ENCODE data around the gene KRT10.

Gene KRT10

DNA sequence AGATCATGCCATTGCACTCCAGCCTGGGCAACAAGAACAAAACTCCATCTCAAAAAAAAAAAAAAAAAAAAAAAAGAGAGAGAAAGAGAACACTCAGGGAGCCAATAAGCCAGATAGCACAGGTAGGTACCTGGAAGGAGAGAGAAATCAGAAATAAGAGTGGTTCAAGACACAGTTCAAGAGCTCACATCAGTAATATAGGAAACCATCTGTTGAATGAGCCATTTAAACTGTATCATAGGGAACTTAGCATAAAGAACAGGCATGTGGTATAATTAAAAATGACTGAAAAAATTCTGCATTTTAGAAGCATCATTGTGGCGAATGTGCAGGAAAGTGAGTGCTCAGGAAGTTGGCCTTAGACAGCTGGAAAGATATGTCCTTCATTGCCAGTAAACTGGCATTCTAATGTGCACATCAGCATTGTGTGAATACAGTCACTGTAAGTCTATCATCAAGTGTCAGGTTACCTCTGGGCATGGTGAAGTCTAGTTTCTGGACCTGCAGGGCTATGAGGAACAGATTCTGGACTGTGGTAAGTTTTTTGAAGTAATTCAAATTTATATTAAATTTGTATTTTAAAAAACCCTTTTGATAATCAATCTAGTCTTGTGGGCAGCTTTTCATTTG lies 24.2 kb upstream of the KRT10 start:
- Mint-ChIP-seq H3K4me3 (no peak overlapping the region), H3K27me3 (peaks cover 40% of the 10 kb centered on the region), H3K27ac (no peak overlapping the region), H3K4me1 (ENCODE audit: low read depth) (no peaks in the 10 kb centered on the region), H3K9me3 (no peaks in the 10 kb centered on the region), H3K36me3 (ENCODE audit: low read depth) (no peaks in the 10 kb centered on the region)

GRCh38 chr17:40844671-40845107 lies 22.3 kb upstream of the KRT10 start:
- H3K9me3 Mint-ChIP-seq: no peaks in the 10 kb centered on the region
- no peaks in the 10 kb centered on the region for H3K4me1 Mint-ChIP-seq (ENCODE audit: low read depth)
- peaks cover 36% of the 10 kb centered on the region for H3K27me3 Mint-ChIP-seq
- no peaks in the 10 kb centered on the region for H3K36me3 Mint-ChIP-seq (ENCODE audit: low read depth)
- H3K4me3 Mint-ChIP-seq: no peak overlapping the region
- H3K27ac Mint-ChIP-seq: no peak overlapping the region

GRCh38 chr17:40843242-40843641 lies 20.8 kb upstream of the KRT10 start:
- no peaks in the 10 kb centered on the region for H3K4me1 Mint-ChIP-seq (ENCODE audit: low read depth)
- no peaks in the 10 kb centered on the region for H3K9me3 Mint-ChIP-seq

GRCh38 chr17:40841246-40841645 lies 18.8 kb upstream of the KRT10 start:
- no peaks in the 10 kb centered on the region for H3K4me1 Mint-ChIP-seq (ENCODE audit: low read depth)
- H3K4me3 Mint-ChIP-seq: no peak overlapping the region
- H3K27me3 Mint-ChIP-seq: peaks cover 22% of the 10 kb centered on the region
- H3K36me3 Mint-ChIP-seq (ENCODE audit: low read depth): no peaks in the 10 kb centered on the region
- H3K9me3 Mint-ChIP-seq: no peaks in the 10 kb centered on the region
- no peak overlapping the region for H3K27ac Mint-ChIP-seq

More at GRCh38 chr17:40843242-40843641, 20.8 kb upstream of the KRT10 start:
- H3K36me3 Mint-ChIP-seq (ENCODE audit: low read depth): no peaks in the 10 kb centered on the region
- H3K27me3 Mint-ChIP-seq: peaks cover 31% of the 10 kb centered on the region
- H3K27ac Mint-ChIP-seq: no peak overlapping the region
- no peak overlapping the region for H3K4me3 Mint-ChIP-seq

DNA sequence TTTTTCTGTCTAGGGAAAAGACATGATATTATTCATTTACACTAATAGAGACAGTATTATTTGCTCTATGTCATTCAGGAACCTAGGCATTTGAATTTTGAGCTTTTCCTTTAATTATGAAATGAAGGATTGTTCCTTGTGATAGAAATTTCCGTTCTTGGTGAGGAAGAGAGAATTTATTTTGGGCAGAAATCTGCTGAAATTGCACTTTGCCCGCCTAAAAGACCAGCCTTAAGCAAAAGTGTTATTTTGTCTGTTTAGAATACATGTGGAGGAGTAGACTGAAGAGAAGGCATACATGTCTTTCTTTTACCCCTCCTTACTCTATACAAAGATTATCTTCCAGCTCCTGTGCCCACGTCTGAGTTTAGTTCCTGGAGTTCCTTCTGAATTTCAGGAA lies 16.8 kb upstream of the KRT10 start:
- Mint-ChIP-seq H3K4me3 (no peak overlapping the region), H3K9me3 (no peaks in the 10 kb centered on the region), H3K27ac (no peak overlapping the region)

DNA sequence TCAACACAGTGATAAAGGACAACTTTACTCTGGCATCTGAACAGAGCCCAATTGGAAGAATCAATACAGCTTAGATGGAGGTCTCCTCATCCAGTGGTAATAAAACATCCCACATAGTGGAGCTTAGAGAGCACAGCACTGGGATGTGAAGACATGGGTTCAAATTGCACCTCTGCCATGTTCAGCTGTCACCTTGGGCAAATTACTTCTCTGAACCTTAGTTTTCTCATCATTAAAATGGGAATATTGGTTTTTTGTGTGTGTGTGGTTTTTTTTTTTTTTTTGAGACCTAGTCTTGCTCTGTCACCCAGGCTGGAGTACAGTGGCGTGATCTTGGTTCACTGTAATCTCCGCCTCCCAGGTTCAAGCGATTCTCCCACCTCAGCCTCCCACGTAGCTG lies 13.6 kb upstream of the KRT10 start:
- Mint-ChIP-seq H3K9me3 (no peaks in the 10 kb centered on the region), H3K4me1 (ENCODE audit: low read depth) (no peaks in the 10 kb centered on the region), H3K27me3 (no peaks in the 10 kb centered on the region), H3K4me3 (no peak overlapping the region), H3K27ac (no peak overlapping the region), H3K36me3 (ENCODE audit: low read depth) (peaks cover 9% of the 10 kb centered on the region)

More for the DNA sequence above, 16.8 kb upstream of the KRT10 start:
- Mint-ChIP-seq H3K27me3 (peaks cover 12% of the 10 kb centered on the region), H3K36me3 (ENCODE audit: low read depth) (peaks cover 5% of the 10 kb centered on the region), H3K4me1 (ENCODE audit: low read depth) (no peaks in the 10 kb centered on the region)

GRCh38 chr17:40833882-40834281 lies 11.5 kb upstream of the KRT10 start:
- Mint-ChIP-seq H3K4me1 (ENCODE audit: low read depth) (no peaks in the 10 kb centered on the region), H3K9me3 (no peaks in the 10 kb centered on the region), H3K36me3 (ENCODE audit: low read depth) (peaks cover 19% of the 10 kb centered on the region), H3K4me3 (no peak overlapping the region), H3K27ac (no peak overlapping the region), H3K27me3 (no peaks in the 10 kb centered on the region)

DNA sequence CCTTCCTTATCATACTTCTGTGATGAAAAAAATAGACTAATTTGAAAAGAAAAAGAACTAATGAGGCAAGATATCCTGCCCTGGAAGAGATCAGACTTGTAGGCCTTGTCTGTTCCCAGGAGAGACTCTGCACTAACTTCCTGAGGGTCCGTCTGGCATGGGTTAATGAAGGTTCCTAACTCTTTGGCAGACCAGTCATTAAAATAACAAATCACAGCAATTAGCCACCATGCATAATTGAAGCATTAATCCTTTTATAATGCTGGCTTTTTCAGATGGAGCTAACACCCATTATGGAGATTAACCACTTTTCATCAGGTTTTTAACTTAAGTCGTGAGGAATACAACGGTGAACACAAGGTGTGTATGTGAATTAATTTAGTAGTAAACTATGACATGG lies 10.4 kb upstream of the KRT10 start:
- Mint-ChIP-seq H3K27me3 (no peaks in the 10 kb centered on the region), H3K4me3 (no peak overlapping the region), H3K27ac (no peak overlapping the region), H3K4me1 (ENCODE audit: low read depth) (peaks cover 3% of the 10 kb centered on the region), H3K9me3 (no peaks in the 10 kb centered on the region), H3K36me3 (ENCODE audit: low read depth) (peaks cover 23% of the 10 kb centered on the region)

- H3K9me3 Mint-ChIP-seq: no peaks in the 10 kb centered on the region
- H3K4me3 Mint-ChIP-seq: no peak overlapping the region
- no peak overlapping the region for H3K27ac Mint-ChIP-seq
- H3K4me1 Mint-ChIP-seq (ENCODE audit: low read depth): peaks cover 10% of the 10 kb centered on the region
- H3K27me3 Mint-ChIP-seq: peaks cover 9% of the 10 kb centered on the region
- peaks cover 23% of the 10 kb centered on the region for H3K36me3 Mint-ChIP-seq (ENCODE audit: low read depth)
Measured at GRCh38 chr17:40830085-40830776, 7.8 kb upstream of the KRT10 start.

DNA sequence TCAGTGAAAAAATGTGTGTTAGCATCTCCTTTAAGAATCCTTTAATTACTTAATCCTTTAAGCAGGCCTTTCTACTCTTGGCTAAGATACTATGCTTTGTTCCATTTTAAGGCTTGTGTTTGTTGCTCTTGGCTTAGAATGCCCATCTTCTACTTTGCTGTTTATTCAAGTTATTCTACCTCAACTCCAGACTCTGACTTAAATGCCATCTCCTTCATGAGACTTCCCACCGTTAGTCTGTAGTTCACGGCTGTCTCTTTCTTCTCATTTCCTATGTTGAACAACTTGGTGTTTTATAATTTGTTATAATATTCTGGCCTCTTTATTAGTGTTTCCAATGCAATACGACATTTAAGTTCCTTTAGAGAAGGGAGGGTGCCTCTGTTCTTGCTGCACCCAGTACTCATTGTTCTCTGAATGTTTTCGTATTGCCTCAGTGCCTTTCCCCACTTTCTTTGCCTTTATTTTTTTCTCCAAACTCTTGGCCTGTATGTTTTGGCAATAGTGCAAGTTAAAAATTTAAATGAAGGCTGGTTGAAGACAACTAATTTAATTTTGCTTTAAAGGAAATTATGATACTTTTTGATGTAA lies 6.1 kb upstream of the KRT10 start:
- H3K27ac Mint-ChIP-seq: no peak overlapping the region
- H3K4me1 Mint-ChIP-seq (ENCODE audit: low read depth): peaks cover 16% of the 10 kb centered on the region
- H3K36me3 Mint-ChIP-seq (ENCODE audit: low read depth): peaks cover 17% of the 10 kb centered on the region
- H3K9me3 Mint-ChIP-seq: no peaks in the 10 kb centered on the region
- peaks cover 12% of the 10 kb centered on the region for H3K27me3 Mint-ChIP-seq
- no peak overlapping the region for H3K4me3 Mint-ChIP-seq

GRCh38 chr17:40827746-40828453 lies 5.5 kb upstream of the KRT10 start:
- H3K36me3 Mint-ChIP-seq (ENCODE audit: low read depth): peaks cover 14% of the 10 kb centered on the region
- H3K27me3 Mint-ChIP-seq: peaks cover 12% of the 10 kb centered on the region
- H3K27ac Mint-ChIP-seq: no peak overlapping the region
- H3K4me1 Mint-ChIP-seq (ENCODE audit: low read depth): peaks cover 16% of the 10 kb centered on the region
- H3K4me3 Mint-ChIP-seq: no peak overlapping the region
- H3K9me3 Mint-ChIP-seq: no peaks in the 10 kb centered on the region

GRCh38 chr17:40825599-40825998 lies 3.2 kb upstream of the KRT10 start:
- peaks cover 16% of the 10 kb centered on the region for H3K4me1 Mint-ChIP-seq (ENCODE audit: low read depth)
- H3K9me3 Mint-ChIP-seq: no peaks in the 10 kb centered on the region
- H3K27me3 Mint-ChIP-seq: peaks cover 15% of the 10 kb centered on the region
- no peak overlapping the region for H3K4me3 Mint-ChIP-seq
- no peak overlapping the region for H3K27ac Mint-ChIP-seq
- peaks cover 26% of the 10 kb centered on the region for H3K36me3 Mint-ChIP-seq (ENCODE audit: low read depth)

GRCh38 chr17:40824015-40824832 lies 1.8 kb upstream of the KRT10 start:
- Mint-ChIP-seq H3K4me3 (no peak overlapping the region), H3K27me3 (peaks cover 15% of the 10 kb centered on the region), H3K4me1 (ENCODE audit: low read depth) (peaks cover 29% of the 10 kb centered on the region), H3K9me3 (no peaks in the 10 kb centered on the region), H3K36me3 (ENCODE audit: low read depth) (peaks cover 25% of the 10 kb centered on the region), H3K27ac (no peak overlapping the region)

GRCh38 chr17:40821536-40821935 lies 878 bp downstream of the KRT10 start:
- H3K27me3 Mint-ChIP-seq: peaks cover 13% of the 10 kb centered on the region
- H3K9me3 Mint-ChIP-seq: no peaks in the 10 kb centered on the region
- no peak overlapping the region for H3K4me3 Mint-ChIP-seq
- peaks cover 39% of the 10 kb centered on the region for H3K36me3 Mint-ChIP-seq (ENCODE audit: low read depth)
- H3K27ac Mint-ChIP-seq: no peak overlapping the region
- peaks cover 31% of the 10 kb centered on the region for H3K4me1 Mint-ChIP-seq (ENCODE audit: low read depth)

Measured in stimulated activated naive CD8-positive, alpha-beta T cell treated with anti-CD3 and anti-CD28 coated beads, Interleukin-15, Interleukin-2, amounts not matched to agents 100 ng/mL and 50 ng/mL, for 24 hours (primary cell).